HepG2 (cell line): ENCODE data around the gene MEA1. TPM values are rescaled to one million over a fixed set of nuclear protein-coding genes. Genes with fewer than 3 reads are reported as not detected.

Experiments
- ARNTL ChIP-seq: sonication (generic); formaldehyde crosslinking; IDR thresholded peaks from 2 replicates; pipeline ENCODE4 v1.4.0; 2020; ENCODE audit warnings: mild to moderate bottlenecking, missing genetic modification reagents
- CCDC6 ChIP-seq: sonication (generic); formaldehyde crosslinking; IDR thresholded peaks from 2 replicates; pipeline ENCODE4 v1.8.1; 2022; ENCODE audit warnings: mild to moderate bottlenecking, missing genetic modification reagents, moderate library complexity
- E2F5 ChIP-seq: sonication (generic); formaldehyde crosslinking; conservative IDR thresholded peaks from 2 replicates; pipeline ENCODE4 v1.4.0; 2020; ENCODE audit warnings: missing genetic modification reagents
- HNF1B ChIP-seq: sonication (generic); formaldehyde crosslinking; IDR thresholded peaks from 2 replicates; pipeline ENCODE4 v1.5.1; 2020; ENCODE audit warnings: mild to moderate bottlenecking, moderate library complexity, missing genetic modification reagents
- KDM2A ChIP-seq: sonication (generic); formaldehyde crosslinking; IDR thresholded peaks from 2 replicates; pipeline ENCODE4 v1.4.0; 2020; ENCODE audit warnings: low read depth, missing genetic modification reagents, borderline replicate concordance
- KMT2B ChIP-seq: IDR thresholded peaks from 2 replicates; pipeline ENCODE4 v1.6.1; 2016; ENCODE audit warnings: missing genetic modification reagents, missing compliant biosample characterization
- MAZ ChIP-seq, 2 experiments: sonication (generic) in 1 of 2; formaldehyde crosslinking in 1 of 2; IDR thresholded peaks; 2 replicates each; pipeline versions ENCODE4 v1.5.0 to v1.6.1; 2012 to 2020; ENCODE audit warnings: low read depth in 2 of 2, mild to moderate bottlenecking in 2 of 2, borderline replicate concordance in 1 of 2, improper control_type of control experiment in 1 of 2, low read length in 1 of 2, missing genetic modification reagents in 1 of 2, moderate library complexity in 1 of 2
- MBD4 ChIP-seq: IDR thresholded peaks from 2 replicates; pipeline ENCODE4 v1.6.1; 2012; ENCODE audit warnings: low read length, inconsistent platforms, borderline replicate concordance
- MIXL1 ChIP-seq: IDR thresholded peaks from 2 replicates; pipeline ENCODE4 v1.6.1; 2016
- NR3C1 ChIP-seq: sonication (generic); formaldehyde crosslinking; IDR thresholded peaks from 2 replicates; pipeline ENCODE4 v1.4.0; 2020; ENCODE audit warnings: missing genetic modification reagents
- PHF8 ChIP-seq: sonication (generic); formaldehyde crosslinking; IDR thresholded peaks from 2 replicates; pipeline ENCODE4 v1.5.0; 2020; ENCODE audit warnings: missing genetic modification reagents
- RAD51 ChIP-seq: fragments of 450-650 bp; IDR thresholded peaks from 2 replicates; pipeline ENCODE4 v1.6.1; 2016; ENCODE audit warnings: borderline replicate concordance
- RBM39 ChIP-seq: fragments of 200-400 bp; formaldehyde crosslinking; IDR thresholded peaks from one replicate; pipeline ENCODE4 v1.6.1; 2018; ENCODE audit warnings: antibody characterized with exemption, mild to moderate bottlenecking, low read depth, low read length; ENCODE audit not compliant: poor library complexity, severe bottlenecking
- SMARCC2 ChIP-seq: fragments of 450-650 bp; IDR thresholded peaks from 2 replicates; pipeline ENCODE4 v1.6.1; 2017; ENCODE audit warnings: antibody characterized with exemption, mild to moderate bottlenecking
- SMYD3 ChIP-seq: sonication (generic); formaldehyde crosslinking; IDR thresholded peaks from 2 replicates; pipeline ENCODE4 v1.8.1; 2023; ENCODE audit warnings: mild to moderate bottlenecking, missing genetic modification reagents
- SNAI1 ChIP-seq: sonication (generic); formaldehyde crosslinking; IDR thresholded peaks from 2 replicates; pipeline ENCODE4 v1.5.0; 2020; ENCODE audit warnings: mild to moderate bottlenecking, missing genetic modification reagents, borderline replicate concordance
- SP5 ChIP-seq: IDR thresholded peaks from 2 replicates; pipeline ENCODE4 v1.6.1; 2016; ENCODE audit warnings: low read depth, borderline replicate concordance
- STAG1 ChIP-seq: sonication (generic); formaldehyde crosslinking; IDR thresholded peaks from 2 replicates; pipeline ENCODE4 v1.4.0; 2020; ENCODE audit warnings: missing genetic modification reagents
- ZNF280D ChIP-seq: sonication (generic); formaldehyde crosslinking; IDR thresholded peaks from 2 replicates; pipeline ENCODE4 v1.5.1; 2020; ENCODE audit warnings: mild to moderate bottlenecking, missing genetic modification reagents
- ZNF614 ChIP-seq: IDR thresholded peaks from 2 replicates; pipeline ENCODE4 v1.6.1; 2018; ENCODE audit warnings: missing biosample characterization, missing genetic modification reagents, inconsistent platforms, borderline replicate concordance
- ZNF772 ChIP-seq: sonication (generic); formaldehyde crosslinking; IDR thresholded peaks from 2 replicates; pipeline ENCODE4 v1.5.0; 2020; ENCODE audit warnings: mild to moderate bottlenecking, missing genetic modification reagents
- polyA plus RNA-seq, 8 experiments: library from polyadenylated mRNA; depleted of rRNA in 3 of 8; stranded (reverse) in 7 of 8; unstranded in 1 of 8; fragments of >200 nt; fragmentation: Illumina TruSeq in 4 of 8; extraction: Trizol in 4 of 8; gene quantifications; 2 replicates each; pipeline versions ENCODE4 v1.2.1 to v1.2.3, GENCODE V29; 2011 to 2016; ENCODE audit warnings: low read depth in 4 of 8, missing spikeins in 1 of 8, mixed read lengths in 1 of 8; ENCODE audit not compliant: insufficient read depth in 1 of 8
- total RNA-seq, 5 experiments: library from RNA; depleted of rRNA; stranded (reverse); fragments of >200 nt; fragmentation: Illumina TruSeq; extraction: Trizol; gene quantifications; 2 replicates each; pipeline ENCODE4 v1.2.3, GENCODE V29; 2016; ENCODE audit warnings: low read depth in 1 of 5
- TF ChIP-seq, protein P1 (sequence below): IDR thresholded peaks from 2 replicates; pipeline ENCODE4 v1.6.1; 2016; ENCODE audit warnings: missing compliant biosample characterization, missing genetic modification reagents, borderline replicate concordance

The MEA1 gene
- total and polyA plus RNA-seq, 2 of the 13 experiments (the other 11 are each of a cell fraction or from before 2014, with no cell fraction given), result 75.6 to 86.2 TPM

GRCh38 chr6:43060034-43060754, 46.4 kb upstream of the MEA1 start (continued):
- TF ChIP-seq ARNTL (CRISPR knock-in tag) (peak; percentile 72), SMARCC2 (no peak), MIXL1 (CRISPR knock-in tag) (no peak), MBD4 (no peak), ZNF614 (peak; percentile 72; the same call in 1 of the 2 replicates), ZNF772 (CRISPR knock-in tag) (peak; percentile 63), STAG1 (CRISPR knock-in tag) (no peak), PHF8 (CRISPR knock-in tag) (peak; percentile 55; the same call in 1 of the 2 replicates), HNF1B (CRISPR knock-in tag) (peak; percentile 70), CCDC6 (CRISPR knock-in tag) (peak; percentile 47; the same call in 1 of the 2 replicates), SNAI1 (CRISPR knock-in tag) (0 out of 2 replicates have a peak, but pooled peaks have one; percentile 26), KMT2B (0 out of 2 replicates have a peak, but pooled peaks have one; percentile 20), RBM39 (peak; percentile 80), KDM2A (CRISPR knock-in tag) (no peak; the same call in 1 of the 2 replicates), E2F5 (CRISPR knock-in tag) (no peak), SMYD3 (CRISPR knock-in tag) (peak; percentile 84; the same call in 1 of the 2 replicates), SP5 (peak; percentile 98), MAZ (IDR thresholded peaks at IDR 0.05; ENCODE audit: borderline replicate concordance, low read depth, low read length) (peak; percentile 17; the same call in 1 of the 2 replicates), MAZ (CRISPR knock-in tag; IDR thresholded peaks at IDR 0.05; ENCODE audit: low read depth) (peak; percentile 52; the same call in 1 of the 2 replicates), ZNF280D (CRISPR knock-in tag) (peak; percentile 89), RAD51 (no peak), NR3C1 (no peak)
- TF ChIP-seq, protein P1, sequence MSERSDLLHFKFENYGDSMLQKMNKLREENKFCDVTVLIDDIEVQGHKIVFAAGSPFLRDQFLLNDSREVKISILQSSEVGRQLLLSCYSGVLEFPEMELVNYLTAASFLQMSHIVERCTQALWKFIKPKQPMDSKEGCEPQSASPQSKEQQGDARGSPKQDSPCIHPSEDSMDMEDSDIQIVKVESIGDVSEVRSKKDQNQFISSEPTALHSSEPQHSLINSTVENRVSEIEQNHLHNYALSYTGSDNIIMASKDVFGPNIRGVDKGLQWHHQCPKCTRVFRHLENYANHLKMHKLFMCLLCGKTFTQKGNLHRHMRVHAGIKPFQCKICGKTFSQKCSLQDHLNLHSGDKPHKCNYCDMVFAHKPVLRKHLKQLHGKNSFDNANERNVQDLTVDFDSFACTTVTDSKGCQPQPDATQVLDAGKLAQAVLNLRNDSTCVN, result peak; percentile 25; the same call in 1 of the 2 replicates
